HCT116 (cell line): ENCODE data around the gene MAPKAP1. TPM values are rescaled to one million over a fixed set of nuclear protein-coding genes. Genes with fewer than 3 reads are reported as not detected.

ENCODE experiments used
- ATAC-seq: fragments of 200-7000 bp; cut with Tn5 transposase; 2 replicates; pipeline ENCODE4 v1.9.1; 2020; ENCODE audit warnings: mild to moderate bottlenecking, moderate library complexity
- BruUV-seq: library from RNA; stranded (reverse); fragments of 400-500 nt; replicated peaks from 2 replicates; lab custom pipeline; 2021; lab: Mats Ljungman, UMichigan
- CTCF ChIA-PET: fragments of 300-600 bp; sonication (Branson Sonifier 250); formaldehyde crosslinking; loops from one replicate; lab custom pipeline; 2021; ENCODE audit warnings: antibody characterized with exemption; lab: Charles Lee
- POLR2A ChIA-PET: fragments of 300-600, 350-600 bp; sonication (Branson Sonifier 250); formaldehyde crosslinking; loops from one replicate; lab custom pipeline; 2021; ENCODE audit warnings: antibody characterized with exemption; lab: Charles Lee
- RAD21 ChIA-PET, 2 experiments: fragments of 300-600 bp; sonication (Branson Sonifier 250); formaldehyde crosslinking; loops; one replicate each; lab custom pipeline; 2023; ENCODE audit warnings: low total read pairs in 2 of 2; ENCODE audit not compliant: uncharacterized antibody in 2 of 2, unreplicated experiment in 2 of 2, low non-redundant PET in 1 of 2; lab: Charles Lee
- DNase-seq: peaks from one replicate; pipeline ENCODE4 v3.0.0-alpha.2; 2010; ENCODE audit warnings: low read depth, low spot score
- H2AFZ ChIP-seq: fragments of 200-600 bp; shearing (Covaris generic), sonication (generic); 2 replicates; pipeline ENCODE4 v1.6.1; 2017; ENCODE audit warnings: low read depth, mixed run types, mixed read lengths, antibody characterized with exemption, low read length; ENCODE audit not compliant: poor library complexity, severe bottlenecking
- H3K27ac ChIP-seq: 2 replicates; pipeline ENCODE4 v1.5.1; 2012; ENCODE audit warnings: low read depth, low read length
- H3K27me3 ChIP-seq: fragments of 200-600 bp; sonication (generic); 2 replicates; pipeline ENCODE4 v1.6.1; 2016; ENCODE audit warnings: mixed run types, low read length, mixed read lengths; ENCODE audit not compliant: insufficient read depth
- H3K36me3 ChIP-seq, 2 experiments: fragments of 200-500 bp in 1 of 2; fragments of 200-600 bp in 1 of 2; sonication (Bioruptor generic) in 1 of 2; sonication (generic) in 1 of 2; 2 replicates each; pipeline versions ENCODE4 v1.5.1 to v1.6.1; 2014 to 2016; ENCODE audit warnings: low read length in 2 of 2, inconsistent platforms in 1 of 2, mixed read lengths in 1 of 2, mixed run types in 1 of 2; ENCODE audit not compliant: insufficient read depth in 2 of 2, control insufficient read depth in 1 of 2
- H3K4me1 ChIP-seq, 2 experiments: fragments of 200-600 bp in 1 of 2; sonication (generic) in 1 of 2; 2 replicates each; pipeline versions ENCODE4 v1.5.1 to v1.6.1; 2012 to 2017; ENCODE audit warnings: low read length in 2 of 2, inconsistent platforms in 1 of 2, mild to moderate bottlenecking in 1 of 2, mixed read lengths in 1 of 2, mixed run types in 1 of 2, moderate library complexity in 1 of 2; ENCODE audit not compliant: insufficient read depth in 2 of 2, control insufficient read depth in 1 of 2
- H3K4me2 ChIP-seq: fragments of 200-600 bp; sonication (generic); 2 replicates; pipeline ENCODE4 v1.6.1; 2017; ENCODE audit warnings: mixed run types, low read length, mixed read lengths
- H3K4me3 ChIP-seq, 2 experiments: fragments of 200-600 bp in 1 of 2; sonication (generic) in 1 of 2; replicated peaks in 1 of 2; 2 replicates each; pipeline ENCODE4 v1.5.1; 2011 to 2016; ENCODE audit warnings: low read length in 2 of 2, control low read depth in 1 of 2, low read depth in 1 of 2, mild to moderate bottlenecking in 1 of 2, mixed read lengths in 1 of 2, mixed run types in 1 of 2
- H3K79me2 ChIP-seq: fragments of 200-600 bp; sonication (generic); 2 replicates; pipeline ENCODE4 v1.6.1; 2017; ENCODE audit warnings: mild to moderate bottlenecking, mixed run types, low read length, moderate library complexity, mixed read lengths; ENCODE audit not compliant: insufficient read depth
- H3K9ac ChIP-seq: fragments of 200-600 bp; sonication (generic); 2 replicates; pipeline ENCODE4 v1.6.1; 2016; ENCODE audit warnings: low read length, mixed read lengths
- H3K9me2 ChIP-seq: fragments of 200-600 bp; sonication (generic), shearing (Covaris generic); 2 replicates; pipeline ENCODE4 v1.6.1; 2017; ENCODE audit warnings: mixed run types, mild to moderate bottlenecking, moderate library complexity; ENCODE audit not compliant: insufficient read depth
- H3K9me3 ChIP-seq, 2 experiments: fragments of 200-500 bp in 1 of 2; fragments of 200-600 bp in 1 of 2; sonication (Bioruptor generic) in 1 of 2; sonication (generic) in 1 of 2; 2 replicates each; pipeline ENCODE4 v1.6.1; 2014 to 2017; ENCODE audit warnings: low read length in 2 of 2, mixed read lengths in 2 of 2, inconsistent platforms in 1 of 2, low read depth in 1 of 2, mild to moderate bottlenecking in 1 of 2, mixed run types in 1 of 2, moderate library complexity in 1 of 2; ENCODE audit not compliant: control insufficient read depth in 1 of 2, insufficient read depth in 1 of 2
- H4K20me1 ChIP-seq: fragments of 200-600 bp; sonication (generic), shearing (Covaris generic); 2 replicates; pipeline ENCODE4 v1.6.1; 2017; ENCODE audit warnings: mixed run types, mild to moderate bottlenecking, moderate library complexity; ENCODE audit not compliant: insufficient read depth
- ATF3 ChIP-seq: IDR thresholded peaks from 2 replicates; pipeline ENCODE4 v1.6.1; 2012
- CBX3 ChIP-seq: IDR thresholded peaks from 2 replicates; pipeline ENCODE4 v1.6.1; 2012; ENCODE audit warnings: low read depth
- CEBPB ChIP-seq: IDR thresholded peaks from 2 replicates; pipeline ENCODE4 v1.6.1; 2012; ENCODE audit warnings: low read depth
- CTCF ChIP-seq, 3 experiments: fragments of 200-600 bp in 1 of 3; sonication (generic) in 1 of 3; IDR thresholded peaks in 2 of 3; conservative IDR thresholded peaks in 1 of 3; 2 replicates each; pipeline ENCODE4 v1.5.1; 2012 to 2017; ENCODE audit warnings: low read depth in 2 of 3, low read length in 2 of 3, antibody characterized with exemption in 1 of 3, borderline replicate concordance in 1 of 3, control low read depth in 1 of 3, mild to moderate bottlenecking in 1 of 3, mixed read lengths in 1 of 3, mixed run types in 1 of 3, moderate library complexity in 1 of 3; ENCODE audit not compliant: insufficient read depth in 1 of 3
- ELF1 ChIP-seq: IDR thresholded peaks from 2 replicates; pipeline ENCODE4 v1.6.1; 2012; ENCODE audit warnings: low read depth, borderline replicate concordance
- EZH2 ChIP-seq: fragments of 200-600 bp; sonication (generic); IDR thresholded peaks from 2 replicates; pipeline ENCODE4 v1.6.1; 2017; ENCODE audit warnings: antibody characterized with exemption, mixed run types
- EZH2phosphoT487 ChIP-seq: fragments of 200-600 bp; IDR thresholded peaks from 2 replicates; pipeline ENCODE4 v1.6.1; 2018; ENCODE audit warnings: antibody characterized with exemption, borderline replicate concordance
- FOSL1 ChIP-seq: IDR thresholded peaks from 2 replicates; pipeline ENCODE4 v1.6.1; 2012; ENCODE audit warnings: low read depth
- JUND ChIP-seq: IDR thresholded peaks from 2 replicates; pipeline ENCODE4 v1.6.1; 2012
- MAX ChIP-seq: IDR thresholded peaks from 2 replicates; pipeline ENCODE4 v1.6.1; 2012
- POLR2A ChIP-seq: IDR thresholded peaks from 2 replicates; pipeline ENCODE4 v1.7.0; 2011; ENCODE audit warnings: borderline replicate concordance; ENCODE audit not compliant: insufficient read depth, insufficient read length; ENCODE audit errors: extremely low read depth
- RAD21 ChIP-seq: IDR thresholded peaks from 2 replicates; pipeline ENCODE4 v1.6.1; 2012; ENCODE audit warnings: low read depth, mild to moderate bottlenecking
- SIN3A ChIP-seq: IDR thresholded peaks from 2 replicates; pipeline ENCODE4 v1.6.1; 2012; ENCODE audit warnings: low read depth
- TCF7L2 ChIP-seq: IDR thresholded peaks from 2 replicates; pipeline ENCODE4 v1.7.0; 2011; ENCODE audit warnings: borderline replicate concordance, inconsistent platforms; ENCODE audit not compliant: insufficient read depth, insufficient read length; ENCODE audit errors: extremely low read depth
- ZBTB33 ChIP-seq: IDR thresholded peaks from 2 replicates; pipeline ENCODE4 v1.6.1; 2011; ENCODE audit warnings: mild to moderate bottlenecking, low read length, moderate library complexity; ENCODE audit not compliant: insufficient replicate concordance; ENCODE audit errors: extremely low read depth
- ZNF274 ChIP-seq: fragments of 200-500 bp; sonication (Bioruptor generic); IDR thresholded peaks from 2 replicates; pipeline ENCODE4 v1.6.1; 2014; ENCODE audit warnings: mild to moderate bottlenecking, low read depth, low read length, inconsistent platforms
- intact Hi-C: fragments of 100-400 bp; cut with micrococcal nuclease; formaldehyde crosslinking; loops from 2 replicates; pipeline ENCODE4 v1.10.0; 2022
- total RNA-seq: library from RNA; stranded (reverse); gene quantifications from one replicate; pipeline ENCODE4 v1.2.1, GENCODE V29; 2021; ENCODE audit not compliant: unreplicated experiment

MAPKAP1 gene
- total RNA-seq, 1 experiment from 2014 or later = 72.5 TPM

GRCh38 chr9:125437771-125438221, 269.2 kb downstream of the MAPKAP1 start:
- DNase-seq = no peak
- H3K9me2 ChIP-seq = no peaks in the 10 kb centered on the region
- H3K79me2 ChIP-seq = no peaks in the 10 kb centered on the region
- no peak overlapping the region for H3K27ac ChIP-seq
- H3K9me3 ChIP-seq = no peaks in the 10 kb centered on the region
- no peaks in the 10 kb centered on the region; a peak in 1 of 4 replicates for H3K36me3 ChIP-seq
- no peak overlapping the region for H3K4me2 ChIP-seq
- TF ChIP-seq CEBPB (no peak), ELF1 (no peak), SIN3A (no peak), JUND (no peak), TCF7L2 (no peak), EZH2phosphoT487 (no peak), ZNF274 (no peak), ZBTB33 (no peak), CTCF (IDR thresholded peaks at IDR 0.05 in 2 of 3, conservative IDR thresholded peaks at IDR 0.05 in 1 of 3; ENCODE audit: borderline replicate concordance in 1 of 3, insufficient read depth in 1 of 3, low read depth in 2 of 3, low read length in 2 of 3) (no peak), ATF3 (no peak), EZH2 (no peak), CBX3 (no peak), FOSL1 (no peak), POLR2A (no peak), RAD21 (no peak), MAX (no peak)
- CTCF ChIA-PET = no interaction called here
- H3K27me3 ChIP-seq = no peaks in the 10 kb centered on the region
- H3K4me1 ChIP-seq = no peaks in the 10 kb centered on the region
- BruUV-seq = no TSS peak
- H2AFZ ChIP-seq = no peak overlapping the region
- POLR2A ChIA-PET = no interaction called here
- intact Hi-C loops = no loop called here
- H3K4me3 ChIP-seq = no peak overlapping the region
- no peak for ATAC-seq
- no peak overlapping the region for H3K9ac ChIP-seq
- RAD21 ChIA-PET = no interaction called here
- no peaks in the 10 kb centered on the region for H4K20me1 ChIP-seq
